Endothelial cell of hepatic sinusoid (primary cell): ENCODE results near the gene MPST.

ENCODE experiments used
- in situ Hi-C: cut with HindIII; loops from 2 replicates; pipeline ENCODE4 v1.10.0; 2017; ENCODE audit warnings: low sequenced_read_pairs

MPST gene

GRCh38 chr22:37021710-37022482, 2.4 kb downstream of the MPST start:
- in situ Hi-C loops, result no loop called here

GRCh38 chr22:37022483-37023337, 3.2 kb downstream of the MPST start:
- in situ Hi-C loops, result no loop called here

- in situ Hi-C loops, result no loop called here
Measured at GRCh38 chr22:37023743-37024338, 4.3 kb downstream of the MPST start.

GRCh38 chr22:37024339-37025157, 5.0 kb downstream of the MPST start:
- in situ Hi-C loops, result no loop called here

- in situ Hi-C loops, result no loop called here
Measured at GRCh38 chr22:37025500-37026070, 6.0 kb downstream of the MPST start.

GRCh38 chr22:37026325-37026724, 6.8 kb downstream of the MPST start:
- in situ Hi-C loops, result no loop called here

- in situ Hi-C loops, result no loop called here
Measured at GRCh38 chr22:37027556-37027955, 8.0 kb downstream of the MPST start.

GRCh38 chr22:37028692-37029674, 9.4 kb downstream of the MPST start:
- in situ Hi-C loops, result no loop called here

GRCh38 chr22:37030560-37031281, 11.2 kb downstream of the MPST start:
- in situ Hi-C loops, result no loop called here

GRCh38 chr22:37032134-37032534, 12.6 kb downstream of the MPST start:
- in situ Hi-C loops, result no loop called here

- in situ Hi-C loops, result no loop called here
Measured at GRCh38 chr22:37032535-37033460, 13.3 kb downstream of the MPST start.

GRCh38 chr22:37033605-37034430, 14.3 kb downstream of the MPST start:
- in situ Hi-C loops, result no loop called here

GRCh38 chr22:37036655-37037377, 17.3 kb downstream of the MPST start:
- in situ Hi-C loops, result no loop called here

GRCh38 chr22:37037669-37038068, 18.1 kb downstream of the MPST start:
- in situ Hi-C loops, result no loop called here

GRCh38 chr22:37039466-37039865, 19.9 kb downstream of the MPST start:
- in situ Hi-C loops, result no loop called here

- in situ Hi-C loops, result no loop called here
Measured at GRCh38 chr22:37043209-37043827, 23.8 kb downstream of the MPST start.
